Spinal cord (tissue), 10 donors: Measurements from ENCODE around the gene AUNIP. TPM values are rescaled to one million over a fixed set of nuclear protein-coding genes. Genes with fewer than 3 reads are reported as not detected.

Experiments
- DNase-seq, 6 donors: peaks; one replicate each; pipeline versions ENCODE4 v3.0.0 to v3.0.0-alpha.2; 2013 to 2015; ENCODE audit warnings: low spot score in 6 of 6, low read depth in 4 of 6
- H3K27ac ChIP-seq: one replicate; pipeline ENCODE4 v1.5.1; 2013; ENCODE audit warnings: low read depth, low read length, control low read depth
- H3K27me3 ChIP-seq: one replicate; pipeline ENCODE4 v1.6.1; 2013; ENCODE audit warnings: low read length; ENCODE audit not compliant: control insufficient read depth, insufficient read depth
- H3K36me3 ChIP-seq: one replicate; pipeline ENCODE4 v1.6.1; 2013; ENCODE audit warnings: low read length; ENCODE audit not compliant: control insufficient read depth, insufficient read depth
- H3K4me1 ChIP-seq: one replicate; pipeline ENCODE4 v1.6.1; 2013; ENCODE audit warnings: low read length; ENCODE audit not compliant: control insufficient read depth, insufficient read depth
- H3K4me3 ChIP-seq: one replicate; pipeline ENCODE4 v1.5.1; 2013; ENCODE audit warnings: low read depth, low read length, control low read depth
- H3K9me3 ChIP-seq: one replicate; pipeline ENCODE4 v1.6.1; 2013; ENCODE audit warnings: low read length; ENCODE audit not compliant: control insufficient read depth, insufficient read depth
- WGBS: methylation state at CpG from one replicate; pipeline ENCODE4 v1.1.5; 2013; ENCODE audit warnings: missing lambda C conversion rate; ENCODE audit not compliant: insufficient coverage; 5-methylcytosine and 5-hydroxymethylcytosine counted together
- polyA plus RNA-seq, 2 donors: library from polyadenylated mRNA; unstranded; fragments of 120-200 nt; gene quantifications; one replicate each; pipeline ENCODE4 v1.2.1, GENCODE V29; 2013; ENCODE audit not compliant: insufficient read length in 2 of 2
- total RNA-seq, 2 donors: library from RNA; depleted of rRNA in 1 of 2; stranded (reverse); fragments of 120-200 nt in 1 of 2; fragments of >200 nt in 1 of 2; gene quantifications; one replicate each; pipeline versions ENCODE4 v1.2.3 to v1.2.4, GENCODE V29; 2013 to 2014
- donor health status: healthy.

Gene AUNIP
- total and polyA plus RNA-seq, 4 donors: 1.8 to 3.9 (median 2.2) TPM

- no peak for DNase-seq
- Histone ChIP-seq H3K36me3 (peaks cover 49% of the 10 kb centered on the region), H3K4me1 (peaks cover 16% of the 10 kb centered on the region), H3K4me3 (no peak overlapping the region), H3K9me3 (no peaks in the 10 kb centered on the region), H3K27me3 (no peaks in the 10 kb centered on the region), H3K27ac (no peak overlapping the region)
- 86% methylated on average over 9 of the region's 10 CpGs for WGBS
Observed at GRCh38 chr1:25890239-25891034, 31.2 kb upstream of the AUNIP start.

DNA sequence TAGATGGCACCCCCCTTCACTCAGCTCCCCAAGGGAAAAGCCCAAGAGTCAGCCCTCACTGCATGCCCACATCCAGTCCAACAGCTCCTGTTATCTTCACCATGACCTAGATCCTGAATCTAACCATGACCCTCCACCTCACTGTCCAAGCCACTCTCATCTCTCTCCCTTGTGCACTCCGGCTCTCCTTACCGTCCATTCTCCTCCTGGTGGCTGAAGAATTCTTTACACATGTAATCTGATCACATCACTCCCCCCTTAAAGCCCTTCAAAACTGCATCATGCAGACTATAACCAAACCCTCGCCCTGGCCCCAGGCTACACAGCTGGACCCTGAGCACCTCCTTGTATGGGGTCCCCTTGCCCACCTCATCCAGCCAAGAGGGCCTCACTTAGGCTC is 30.2 kb upstream of the AUNIP start:
- no peak overlapping the region for H3K4me3 ChIP-seq
- 71% methylated on average over 3 of the region's 3 CpGs for WGBS
- no peak overlapping the region for H3K27ac ChIP-seq
- peaks cover 11% of the 10 kb centered on the region for H3K4me1 ChIP-seq
- no peaks in the 10 kb centered on the region for H3K9me3 ChIP-seq
- no peaks in the 10 kb centered on the region for H3K27me3 ChIP-seq
- DNase-seq: no peak
- H3K36me3 ChIP-seq: peaks cover 58% of the 10 kb centered on the region

DNA sequence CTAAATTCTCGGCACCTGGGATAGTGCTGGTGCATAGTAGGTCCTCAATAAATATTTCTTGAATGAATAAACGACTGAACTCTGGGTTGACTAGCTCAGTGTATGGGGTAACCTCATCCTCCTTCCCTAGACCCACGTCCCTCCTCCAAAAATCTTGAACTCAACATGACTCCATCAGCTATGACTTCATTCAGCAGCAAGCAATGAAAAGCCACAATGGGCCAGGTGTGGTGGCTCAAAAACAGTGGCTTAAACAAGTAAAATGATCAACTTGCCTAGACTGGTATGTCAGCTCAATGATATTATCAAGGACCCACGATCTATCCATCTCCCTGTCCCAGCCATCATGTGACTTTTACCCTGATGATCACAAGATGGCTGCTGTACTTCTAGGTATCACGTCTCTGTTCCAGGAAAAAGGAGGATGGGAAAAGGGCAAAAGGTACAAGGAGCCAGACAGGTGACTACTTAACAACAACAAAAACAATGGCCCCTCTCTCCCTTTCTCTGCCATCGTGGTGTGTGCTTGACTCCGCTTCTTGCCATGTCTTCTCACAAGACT is 29.2 kb upstream of the AUNIP start:
- H3K4me3 ChIP-seq: no peak overlapping the region
- H3K9me3 ChIP-seq: no peaks in the 10 kb centered on the region
- DNase-seq: no peak
- no peak overlapping the region for H3K27ac ChIP-seq
- H3K4me1 ChIP-seq: peaks cover 11% of the 10 kb centered on the region
- no peaks in the 10 kb centered on the region for H3K27me3 ChIP-seq
- H3K36me3 ChIP-seq: peaks cover 54% of the 10 kb centered on the region
- WGBS: no CpG with 5 or more reads among the region's 7 CpGs

DNA sequence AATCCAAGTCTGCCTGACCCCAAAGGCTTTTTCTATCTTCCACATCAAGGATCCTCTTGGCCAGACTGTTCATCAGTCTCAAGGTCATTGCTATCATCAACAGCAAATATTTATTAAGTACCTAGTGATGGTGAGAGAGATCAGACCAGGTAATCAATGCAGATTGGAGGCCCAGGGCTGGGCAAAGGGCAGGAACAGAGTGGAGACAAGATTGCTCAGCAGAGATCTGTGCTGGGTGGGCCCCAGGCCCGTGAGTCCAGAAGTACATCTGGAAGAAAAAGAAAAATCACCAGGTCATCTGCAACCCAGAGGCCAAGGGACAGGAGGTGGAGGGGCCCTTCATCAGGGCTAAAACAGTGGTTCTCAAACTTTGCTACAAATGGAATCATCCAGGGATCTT is 26.3 kb upstream of the AUNIP start:
- peaks cover 61% of the 10 kb centered on the region for H3K36me3 ChIP-seq
- no peaks in the 10 kb centered on the region for H3K4me1 ChIP-seq
- 75% methylated on average over 1 of the region's 1 CpG for WGBS
- no peaks in the 10 kb centered on the region for H3K9me3 ChIP-seq
- no peaks in the 10 kb centered on the region for H3K27me3 ChIP-seq
- no peak for DNase-seq
- no peak overlapping the region for H3K27ac ChIP-seq
- no peak overlapping the region for H3K4me3 ChIP-seq

DNA sequence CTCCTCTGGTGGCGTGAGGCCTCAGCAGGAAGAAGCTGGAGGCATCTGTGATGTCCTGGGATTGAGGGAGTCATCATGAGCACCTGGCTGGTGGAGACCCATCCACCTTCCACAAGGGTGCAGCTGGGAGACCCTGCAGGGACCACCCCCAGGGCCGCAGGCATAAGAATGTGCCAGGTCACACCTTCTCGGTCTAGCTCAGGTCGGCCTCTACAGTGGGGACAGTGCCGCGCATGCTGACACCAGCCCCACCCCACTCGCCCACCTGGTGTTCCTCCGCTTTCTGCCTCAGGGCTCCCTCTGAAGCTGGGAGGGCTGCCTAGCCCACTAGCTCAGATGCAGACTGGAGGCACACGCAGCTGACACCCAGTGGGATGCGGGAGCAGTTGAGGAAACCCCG is 22.0 kb upstream of the AUNIP start:
- H3K27ac ChIP-seq: no peak overlapping the region
- H3K4me3 ChIP-seq: no peak overlapping the region
- H3K36me3 ChIP-seq: peaks cover 41% of the 10 kb centered on the region
- H3K9me3 ChIP-seq: no peaks in the 10 kb centered on the region
- H3K4me1 ChIP-seq: peaks cover 3% of the 10 kb centered on the region
- DNase-seq: no peak
- no peaks in the 10 kb centered on the region for H3K27me3 ChIP-seq
- WGBS: 88% methylated on average over 10 of the region's 11 CpGs

GRCh38 chr1:25880518-25880917 is 21.3 kb upstream of the AUNIP start:
- no peak overlapping the region for H3K4me3 ChIP-seq
- DNase-seq: no peak
- H3K27me3 ChIP-seq: no peaks in the 10 kb centered on the region
- no peaks in the 10 kb centered on the region for H3K9me3 ChIP-seq
- WGBS: 89% methylated on average over 5 of the region's 5 CpGs
- H3K4me1 ChIP-seq: peaks cover 10% of the 10 kb centered on the region
- no peak overlapping the region for H3K27ac ChIP-seq
- H3K36me3 ChIP-seq: peaks cover 38% of the 10 kb centered on the region

GRCh38 chr1:25879675-25880074 is 20.4 kb upstream of the AUNIP start:
- DNase-seq: no peak
- Histone ChIP-seq H3K36me3 (peaks cover 31% of the 10 kb centered on the region), H3K4me3 (no peak overlapping the region), H3K9me3 (no peaks in the 10 kb centered on the region), H3K4me1 (peaks cover 15% of the 10 kb centered on the region), H3K27ac (no peak overlapping the region), H3K27me3 (no peaks in the 10 kb centered on the region)
- 81% methylated on average over 2 of the region's 2 CpGs for WGBS

DNA sequence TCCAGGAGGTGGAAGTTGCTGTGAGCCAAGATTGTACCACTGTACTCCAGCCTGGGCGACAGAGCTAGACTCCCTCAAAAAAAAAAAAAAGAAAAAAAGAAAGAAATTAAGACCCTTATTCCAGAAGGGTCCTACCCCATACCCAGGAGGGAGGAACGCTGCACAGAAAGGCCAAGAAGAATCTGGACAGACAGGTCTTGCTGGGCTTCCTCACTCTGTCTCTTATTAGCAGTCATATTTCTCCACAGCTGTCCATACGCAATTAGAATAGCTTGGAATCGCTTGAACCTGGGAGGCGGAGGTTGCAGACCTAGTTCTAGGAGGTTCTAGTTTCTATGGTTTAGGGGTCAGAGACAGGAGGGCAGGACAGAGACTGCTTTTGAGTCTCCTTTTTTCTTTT is 19.4 kb upstream of the AUNIP start:
- Histone ChIP-seq H3K27ac (no peak overlapping the region), H3K4me1 (peaks cover 24% of the 10 kb centered on the region), H3K36me3 (peaks cover 26% of the 10 kb centered on the region), H3K4me3 (no peak overlapping the region), H3K27me3 (no peaks in the 10 kb centered on the region), H3K9me3 (no peaks in the 10 kb centered on the region)
- 100% methylated on average over 2 of the region's 5 CpGs for WGBS
- DNase-seq: no peak

GRCh38 chr1:25877155-25877554 is 17.9 kb upstream of the AUNIP start:
- H3K4me3 ChIP-seq: no peak overlapping the region
- no peak overlapping the region for H3K27ac ChIP-seq
- H3K9me3 ChIP-seq: no peaks in the 10 kb centered on the region
- peaks cover 14% of the 10 kb centered on the region for H3K36me3 ChIP-seq
- no CpG with 5 or more reads among the region's 2 CpGs for WGBS
- DNase-seq: no peak
- H3K4me1 ChIP-seq: peaks cover 33% of the 10 kb centered on the region
- no peaks in the 10 kb centered on the region for H3K27me3 ChIP-seq

- Histone ChIP-seq H3K4me3 (no peak overlapping the region), H3K36me3 (peaks cover 13% of the 10 kb centered on the region), H3K9me3 (no peaks in the 10 kb centered on the region), H3K4me1 (peaks cover 38% of the 10 kb centered on the region), H3K27ac (no peak overlapping the region), H3K27me3 (no peaks in the 10 kb centered on the region)
- no CpG with 5 or more reads among the region's 2 CpGs for WGBS
- DNase-seq: no peak
Observed at GRCh38 chr1:25876693-25877077, 17.4 kb upstream of the AUNIP start.
